NCI-H1436 (cell line): Measurements from ENCODE around the gene CUL5.
A peak's percentile ranks its signal among the peaks of the same experiment; 100 is the strongest.
"Not testable (repeated sequence)": the region's sequence is repeated elsewhere in the genome, so short reads cannot be mapped to it uniquely, and the experiment has no call there.

ENCODE experiments used
- DNase-seq: peaks from one replicate; lab custom pipeline; 2025; lab: John Stamatoyannopoulos, UW

The CUL5 gene

GRCh38 chr11:108115500-108116140 lies 106.9 kb downstream of the CUL5 start:
- peak; percentile 73 for DNase-seq

GRCh38 chr11:108117746-108118371 lies 109.2 kb downstream of the CUL5 start:
- peak; percentile 7 for DNase-seq

- DNase-seq, result not testable (repeated sequence)
Observed at GRCh38 chr11:108120936-108121273, 112.2 kb downstream of the CUL5 start.

- DNase-seq, result peak; percentile 89
Observed at GRCh38 chr11:108121274-108122155, 112.8 kb downstream of the CUL5 start, which contains the start of gene ACAT1. ACAT1 (plus strand) TSS chr11:108121567; CDS start chr11:108121607, 40 bp downstream.

GRCh38 chr11:108122166-108122628 lies 113.5 kb downstream of the CUL5 start:
- no peak for DNase-seq

GRCh38 chr11:108125096-108125495 lies 116.4 kb downstream of the CUL5 start:
- no peak for DNase-seq

GRCh38 chr11:108128772-108129171 lies 120.1 kb downstream of the CUL5 start:
- DNase-seq, result no peak

- DNase-seq, result no peak
Observed at GRCh38 chr11:108131993-108132392, 123.3 kb downstream of the CUL5 start.

- not testable (repeated sequence) for DNase-seq
Observed at GRCh38 chr11:108132993-108133538, 124.4 kb downstream of the CUL5 start.

- no peak for DNase-seq
Observed at GRCh38 chr11:108135845-108136544, 127.3 kb downstream of the CUL5 start.

GRCh38 chr11:108137212-108137611 lies 128.5 kb downstream of the CUL5 start:
- DNase-seq, result no peak

- no peak for DNase-seq
Observed at GRCh38 chr11:108142304-108142703, 133.6 kb downstream of the CUL5 start.

GRCh38 chr11:108144615-108145014 lies 135.9 kb downstream of the CUL5 start:
- no peak for DNase-seq

- no peak for DNase-seq
Observed at GRCh38 chr11:108147150-108147549, 138.5 kb downstream of the CUL5 start.

- no peak for DNase-seq
Observed at GRCh38 chr11:108148556-108148955, 139.9 kb downstream of the CUL5 start.

- no peak for DNase-seq
Observed at GRCh38 chr11:108154591-108154990, 145.9 kb downstream of the CUL5 start.
